SU-DHL-6 (cell line): ENCODE data around the gene ADPRM.
A peak's percentile ranks its signal among the peaks of the same experiment; 100 is the strongest.

ENCODE experiments used
- H2AFZ ChIP-seq: fragments of 200-600 bp; sonication (generic); 2 replicates; pipeline ENCODE4 v1.6.1; 2014; ENCODE audit warnings: low read depth, mild to moderate bottlenecking, moderate library complexity, mixed read lengths, antibody characterized with exemption, low read length; ENCODE audit not compliant: severe bottlenecking
- H3F3A ChIP-seq: fragments of 200-600 bp; shearing (Covaris generic); 2 replicates; pipeline ENCODE4 v1.6.0; 2016; ENCODE audit warnings: antibody characterized with exemption, mild to moderate bottlenecking; ENCODE audit not compliant: insufficient read depth
- H3K27ac ChIP-seq: fragments of 200-600 bp; sonication (generic); 2 replicates; pipeline ENCODE4 v1.5.1; 2016; ENCODE audit warnings: low read depth, mild to moderate bottlenecking, low read length, moderate library complexity, mixed read lengths
- H3K27me3 ChIP-seq: fragments of 200-600 bp; sonication (generic), shearing (Covaris generic); 2 replicates; pipeline ENCODE4 v1.6.0; 2014; ENCODE audit warnings: mild to moderate bottlenecking, low read length
- H3K36me3 ChIP-seq: fragments of 200-600 bp; sonication (generic); 2 replicates; pipeline ENCODE4 v1.6.1; 2014; ENCODE audit warnings: mild to moderate bottlenecking, low read length, mixed read lengths
- H3K4me2 ChIP-seq: fragments of 300-600, 200-600 bp; shearing (Covaris generic), sonication (generic); 2 replicates; pipeline ENCODE4 v1.6.0; 2014; ENCODE audit warnings: low read length, low read depth, mild to moderate bottlenecking; ENCODE audit not compliant: poor library complexity, severe bottlenecking
- H3K4me3 ChIP-seq: fragments of 200-600 bp; sonication (generic); 2 replicates; pipeline ENCODE4 v1.5.1; 2014; ENCODE audit warnings: antibody characterized with exemption, low read length, mild to moderate bottlenecking, mixed read lengths; ENCODE audit not compliant: insufficient read depth, poor library complexity, severe bottlenecking
- H3K79me2 ChIP-seq: fragments of 200-600 bp; sonication (generic); 2 replicates; pipeline ENCODE4 v1.6.1; 2014; ENCODE audit warnings: mild to moderate bottlenecking, low read length, moderate library complexity; ENCODE audit not compliant: insufficient read depth
- H3K9ac ChIP-seq: fragments of 200-600 bp; sonication (generic); 2 replicates; pipeline ENCODE4 v1.7.0; 2014; ENCODE audit warnings: mild to moderate bottlenecking, low read length
- H3K9me2 ChIP-seq: fragments of 200-600 bp; sonication (generic); replicated peaks from 2 replicates; pipeline ENCODE4 v1.6.1; 2014; ENCODE audit warnings: low read length; ENCODE audit not compliant: insufficient read depth
- H3K9me3 ChIP-seq: fragments of 200-600 bp; sonication (generic); 2 replicates; pipeline ENCODE4 v1.6.1; 2014; ENCODE audit warnings: low read length, mixed read lengths; ENCODE audit not compliant: insufficient read depth
- H4K20me1 ChIP-seq: fragments of 200-600 bp; sonication (generic); 2 replicates; pipeline ENCODE4 v1.6.1; 2014; ENCODE audit warnings: low read depth, mild to moderate bottlenecking, antibody characterized with exemption, low read length, moderate library complexity, mixed read lengths
- EZH2phosphoT487 ChIP-seq: fragments of 200-600 bp; sonication (generic), shearing (Covaris generic); conservative IDR thresholded peaks from 2 replicates; pipeline ENCODE4 v1.6.1; 2018; ENCODE audit warnings: mild to moderate bottlenecking, antibody characterized with exemption, low read length, moderate library complexity, mixed read lengths
- TF ChIP-seq, protein P1 (sequence below): fragments of 200-600 bp; sonication (generic); IDR thresholded peaks from one replicate; pipeline ENCODE4 v1.5.1; 2017; ENCODE audit warnings: antibody characterized with exemption, mild to moderate bottlenecking, low read length, moderate library complexity; ENCODE audit not compliant: insufficient read depth, poor library complexity, severe bottlenecking

The ADPRM gene

GRCh38 chr17:10697092-10698081, at the start of gene ADPRM, which contains the start of gene SCO1:
Gene ADPRM, plus strand, starts transcription at chr17:10697594. Its CDS starts 7,333 bp downstream, at chr17:10704927.
Gene SCO1, minus strand, starts transcription at chr17:10697533. Its CDS starts 26 bp downstream, at chr17:10697507.
- Histone ChIP-seq H2AFZ (peak within 1 kb of the TSS; percentile 85), H3K79me2 (peaks cover 60% of the 10 kb centered on the region), H3F3A (no peaks in the 10 kb centered on the region; the same call in 1 of the 2 replicates), H3K36me3 (peaks cover 13% of the 10 kb centered on the region), H3K27ac (peak within 1 kb of the TSS; percentile 74), H3K9me3 (no peaks in the 10 kb centered on the region), H3K9ac (peak within 1 kb of the TSS; percentile 89), H3K27me3 (no peaks in the 10 kb centered on the region), H3K4me2 (peak within 1 kb of the TSS; percentile 92), H4K20me1 (no peaks in the 10 kb centered on the region), H3K9me2 (no peaks in the 10 kb centered on the region), H3K4me3 (peak within 1 kb of the TSS; percentile 97)
- TF ChIP-seq EZH2phosphoT487, result no peak
- TF ChIP-seq, protein P1, sequence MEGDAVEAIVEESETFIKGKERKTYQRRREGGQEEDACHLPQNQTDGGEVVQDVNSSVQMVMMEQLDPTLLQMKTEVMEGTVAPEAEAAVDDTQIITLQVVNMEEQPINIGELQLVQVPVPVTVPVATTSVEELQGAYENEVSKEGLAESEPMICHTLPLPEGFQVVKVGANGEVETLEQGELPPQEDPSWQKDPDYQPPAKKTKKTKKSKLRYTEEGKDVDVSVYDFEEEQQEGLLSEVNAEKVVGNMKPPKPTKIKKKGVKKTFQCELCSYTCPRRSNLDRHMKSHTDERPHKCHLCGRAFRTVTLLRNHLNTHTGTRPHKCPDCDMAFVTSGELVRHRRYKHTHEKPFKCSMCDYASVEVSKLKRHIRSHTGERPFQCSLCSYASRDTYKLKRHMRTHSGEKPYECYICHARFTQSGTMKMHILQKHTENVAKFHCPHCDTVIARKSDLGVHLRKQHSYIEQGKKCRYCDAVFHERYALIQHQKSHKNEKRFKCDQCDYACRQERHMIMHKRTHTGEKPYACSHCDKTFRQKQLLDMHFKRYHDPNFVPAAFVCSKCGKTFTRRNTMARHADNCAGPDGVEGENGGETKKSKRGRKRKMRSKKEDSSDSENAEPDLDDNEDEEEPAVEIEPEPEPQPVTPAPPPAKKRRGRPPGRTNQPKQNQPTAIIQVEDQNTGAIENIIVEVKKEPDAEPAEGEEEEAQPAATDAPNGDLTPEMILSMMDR, result no peak

DNA sequence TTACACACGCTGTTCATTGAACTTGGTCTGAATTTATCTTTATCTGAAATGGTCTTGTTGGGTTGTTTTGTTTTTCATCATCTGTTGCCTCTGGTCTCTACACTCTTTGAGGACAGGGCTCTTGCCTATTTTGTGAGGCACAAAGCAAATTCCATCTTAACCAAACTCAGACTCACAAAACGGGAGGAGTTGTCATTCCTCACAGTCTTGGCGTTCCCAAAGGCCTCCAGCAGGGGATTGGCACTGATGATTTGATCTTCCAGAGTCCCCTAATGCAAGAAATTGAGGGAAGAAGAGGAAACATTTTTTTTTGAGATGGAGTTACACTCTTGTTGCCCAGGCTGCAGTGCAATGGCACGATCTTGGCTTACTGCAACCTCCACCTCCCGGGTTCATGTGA, 49.0 kb upstream of the ADPRM start:
- H3K4me2 ChIP-seq, result no peak overlapping the region
- H2AFZ ChIP-seq, result no peak overlapping the region
- H3K27ac ChIP-seq, result no peak overlapping the region
- H3F3A ChIP-seq, result no peaks in the 10 kb centered on the region
- no peak overlapping the region for H3K4me3 ChIP-seq
- H3K9ac ChIP-seq, result no peak overlapping the region
- no peaks in the 10 kb centered on the region for H4K20me1 ChIP-seq
- H3K9me3 ChIP-seq, result no peaks in the 10 kb centered on the region
- no peaks in the 10 kb centered on the region for H3K36me3 ChIP-seq
- no peak for TF ChIP-seq EZH2phosphoT487
- TF ChIP-seq, protein P1, result no peak
- no peaks in the 10 kb centered on the region for H3K27me3 ChIP-seq
- H3K79me2 ChIP-seq, result no peaks in the 10 kb centered on the region
- no peaks in the 10 kb centered on the region for H3K9me2 ChIP-seq

- Histone ChIP-seq H3K4me3 (no peak overlapping the region), H3K27ac (no peak overlapping the region), H3K9me3 (no peaks in the 10 kb centered on the region), H3K36me3 (no peaks in the 10 kb centered on the region), H2AFZ (no peak overlapping the region), H3K9ac (no peak overlapping the region), H3F3A (no peaks in the 10 kb centered on the region), H3K79me2 (no peaks in the 10 kb centered on the region), H4K20me1 (no peaks in the 10 kb centered on the region), H3K27me3 (no peaks in the 10 kb centered on the region), H3K4me2 (no peak overlapping the region), H3K9me2 (no peaks in the 10 kb centered on the region)
- no peak for TF ChIP-seq EZH2phosphoT487
- TF ChIP-seq, protein P1, result no peak
Measured at GRCh38 chr17:10648956-10649355, 48.4 kb upstream of the ADPRM start.
